PC-3 (cell line): Measurements from ENCODE around the gene KMT2E. TPM values are rescaled to one million over a fixed set of nuclear protein-coding genes. Genes with fewer than 3 reads are reported as not detected.
A peak's percentile ranks its signal among the peaks of the same experiment; 100 is the strongest.
"Not testable (repeated sequence)": the region's sequence is repeated elsewhere in the genome, so short reads cannot be mapped to it uniquely, and the experiment has no call there.

ENCODE experiments used
- ATAC-seq: fragments of 200-7000 bp; cut with Tn5 transposase; 2 replicates; pipeline ENCODE4 v1.9.1; 2020; ENCODE audit warnings: mild to moderate bottlenecking, moderate library complexity
- BruUV-seq: library from RNA; stranded (reverse); fragments of 400-500 nt; replicated peaks from 2 replicates; lab custom pipeline; 2021; lab: Mats Ljungman, UMichigan
- CTCF ChIA-PET: fragments of 300-600 bp; sonication (Branson Sonifier 250); formaldehyde crosslinking; loops from one replicate; lab custom pipeline; 2022; ENCODE audit warnings: antibody characterized with exemption; lab: Charles Lee
- POLR2A ChIA-PET: fragments of 300-600 bp; sonication (Branson Sonifier 250); formaldehyde crosslinking; loops from one replicate; lab custom pipeline; 2022; ENCODE audit warnings: antibody characterized with exemption; ENCODE audit not compliant: unreplicated experiment; lab: Charles Lee
- DNase-seq: peaks from one replicate; pipeline ENCODE4 v3.0.0-alpha.2; 2015
- H2AFZ ChIP-seq: fragments of 300-600 bp; sonication (generic); 2 replicates; pipeline ENCODE4 v1.6.0; 2016; ENCODE audit warnings: antibody characterized with exemption, low read length
- H3F3A ChIP-seq: fragments of 300-600 bp; sonication (generic); one replicate; pipeline ENCODE4 v1.6.0; 2017; ENCODE audit warnings: antibody characterized with exemption, low read length, control low read depth, mild to moderate bottlenecking; ENCODE audit not compliant: unreplicated experiment
- H3K27ac ChIP-seq: fragments of 300-600 bp; sonication (generic); 2 replicates; pipeline ENCODE4 v1.5.1; 2016; ENCODE audit warnings: mild to moderate bottlenecking, low read length
- H3K27me3 ChIP-seq: fragments of 300-600 bp; sonication (generic); 2 replicates; pipeline ENCODE4 v1.6.1; 2016; ENCODE audit warnings: low read length, mixed read lengths
- H3K36me3 ChIP-seq: fragments of 300-600 bp; sonication (generic); 2 replicates; pipeline ENCODE4 v1.6.1; 2016; ENCODE audit warnings: low read depth, mixed run types, low read length, mixed read lengths
- H3K4me1 ChIP-seq: fragments of 300-600 bp; sonication (generic); 2 replicates; pipeline ENCODE4 v1.5.1; 2016; ENCODE audit warnings: low read length; ENCODE audit not compliant: insufficient read depth
- H3K4me2 ChIP-seq: fragments of 300-600 bp; sonication (generic); 2 replicates; pipeline ENCODE4 v1.6.0; 2016; ENCODE audit warnings: low read length
- H3K4me3 ChIP-seq: fragments of 300-600 bp; sonication (generic); 2 replicates; pipeline ENCODE4 v1.5.1; 2016; ENCODE audit warnings: mild to moderate bottlenecking, low read length, mixed read lengths
- H3K79me2 ChIP-seq: fragments of 300-600 bp; sonication (generic); 2 replicates; pipeline ENCODE4 v1.6.1; 2017; ENCODE audit warnings: low read length, mixed read lengths
- H3K9ac ChIP-seq: fragments of 300-600 bp; sonication (generic); 2 replicates; pipeline ENCODE4 v1.6.0; 2016; ENCODE audit warnings: mild to moderate bottlenecking, low read length
- H3K9me2 ChIP-seq: fragments of 300-600 bp; sonication (generic); replicated peaks from 2 replicates; pipeline ENCODE4 v1.6.1; 2016; ENCODE audit warnings: mixed run types, low read length, mixed read lengths
- H3K9me3 ChIP-seq: fragments of 300-600 bp; sonication (generic); 2 replicates; pipeline ENCODE4 v1.6.1; 2016; ENCODE audit warnings: low read length, mixed read lengths
- H4K20me1 ChIP-seq: fragments of 300-600 bp; sonication (generic); 2 replicates; pipeline ENCODE4 v1.6.1; 2016; ENCODE audit warnings: low read length, mixed read lengths
- CTCF ChIP-seq: fragments of 300-600 bp; sonication (generic); conservative IDR thresholded peaks from 2 replicates; pipeline ENCODE4 v1.5.1; 2017; ENCODE audit warnings: antibody characterized with exemption, low read depth, mild to moderate bottlenecking, low read length
- EZH2 ChIP-seq: fragments of 300-600 bp; sonication (generic); IDR thresholded peaks from one replicate; pipeline ENCODE4 v1.6.1; 2017; ENCODE audit warnings: antibody characterized with exemption, mild to moderate bottlenecking, low read length; ENCODE audit not compliant: unreplicated experiment
- EZH2phosphoT487 ChIP-seq: fragments of 300-600 bp; sonication (generic); IDR thresholded peaks from 2 replicates; pipeline ENCODE4 v1.6.1; 2018; ENCODE audit warnings: mild to moderate bottlenecking, antibody characterized with exemption, low read length, borderline replicate concordance
- intact Hi-C: fragments of 100-400 bp; cut with micrococcal nuclease; formaldehyde crosslinking; loops from 2 replicates; pipeline ENCODE4 v1.9.0; 2023
- total RNA-seq: library from RNA; depleted of rRNA; stranded (reverse); fragments of >200 nt; gene quantifications from 2 replicates; pipeline ENCODE4 v1.2.3, GENCODE V29; 2014

KMT2E gene
- total RNA-seq, 1 experiment from 2014 or later = 21.8 TPM

GRCh38 chr7:104972500-104972899, 41.5 kb upstream of the KMT2E start:
- Histone ChIP-seq H3K9me3 (no peaks in the 10 kb centered on the region), H3K4me1 (no peaks in the 10 kb centered on the region), H3K4me3 (no peak overlapping the region), H2AFZ (no peak overlapping the region), H3K27me3 (no peaks in the 10 kb centered on the region), H3F3A (no peaks in the 10 kb centered on the region), H3K4me2 (no peak overlapping the region), H3K9ac (no peak overlapping the region), H3K36me3 (no peaks in the 10 kb centered on the region), H4K20me1 (no peaks in the 10 kb centered on the region), H3K79me2 (no peaks in the 10 kb centered on the region), H3K27ac (0 out of 2 replicates have a peak overlapping the region, but pooled peaks have one; percentile 64), H3K9me2 (no peaks in the 10 kb centered on the region)
- POLR2A ChIA-PET = no interaction called here
- BruUV-seq = no TSS peak
- ATAC-seq (peak; percentile 12; the same call in 1 of the 2 replicates), DNase-seq (no peak)
- no peak for TF ChIP-seq EZH2
- intact Hi-C loops = no loop called here
- CTCF ChIA-PET = interaction anchor here (0.6 to 0.8 kb wide), 2 partner anchors 25 to 27 kb away, joined by 4 to 8 read pairs; no protein-coding TSS in a partner anchor

- Histone ChIP-seq H3K36me3 (no peaks in the 10 kb centered on the region), H3K9ac (no peak overlapping the region), H3K9me2 (no peaks in the 10 kb centered on the region), H3K9me3 (no peaks in the 10 kb centered on the region), H3K4me3 (no peak overlapping the region), H3K4me1 (no peaks in the 10 kb centered on the region), H4K20me1 (no peaks in the 10 kb centered on the region), H3F3A (no peaks in the 10 kb centered on the region), H3K27me3 (no peaks in the 10 kb centered on the region), H3K27ac (no peak overlapping the region), H3K79me2 (no peaks in the 10 kb centered on the region), H2AFZ (no peak overlapping the region), H3K4me2 (no peak overlapping the region)
- no TSS peak for BruUV-seq
- intact Hi-C loops = no loop called here
- ATAC-seq (no peak), DNase-seq (no peak)
- POLR2A ChIA-PET = no interaction called here
- CTCF ChIA-PET = no interaction called here
- TF ChIP-seq CTCF (no peak), EZH2phosphoT487 (no peak), EZH2 (no peak)
Measured at GRCh38 chr7:104973227-104973626, 40.8 kb upstream of the KMT2E start.

- intact Hi-C loops = no loop called here
- H2AFZ ChIP-seq = no peak overlapping the region
- H3K9ac ChIP-seq = no peak overlapping the region
- no peaks in the 10 kb centered on the region for H3K4me1 ChIP-seq
- no peak for TF ChIP-seq CTCF
- H4K20me1 ChIP-seq = no peaks in the 10 kb centered on the region
- H3K36me3 ChIP-seq = no peaks in the 10 kb centered on the region
- peak overlapping the region; percentile 25; the same call in 1 of the 2 replicates for H3K27ac ChIP-seq
- BruUV-seq = no TSS peak
- H3K4me3 ChIP-seq = no peak overlapping the region
- no peaks in the 10 kb centered on the region for H3K79me2 ChIP-seq
- no peak for ATAC-seq
- no peaks in the 10 kb centered on the region for H3F3A ChIP-seq
- CTCF ChIA-PET = no interaction called here
- H3K9me3 ChIP-seq = no peaks in the 10 kb centered on the region
- H3K9me2 ChIP-seq = no peaks in the 10 kb centered on the region
- no peak overlapping the region for H3K4me2 ChIP-seq
- H3K27me3 ChIP-seq = no peaks in the 10 kb centered on the region
- POLR2A ChIA-PET = no interaction called here
- DNase-seq = no peak
Measured at GRCh38 chr7:104973909-104974415, 40.0 kb upstream of the KMT2E start.

- H3F3A ChIP-seq, H3K27me3 ChIP-seq, POLR2A ChIA-PET, H3K36me3 ChIP-seq, BruUV-seq, H3K4me3 ChIP-seq, DNase-seq, H3K27ac ChIP-seq, H3K9me3 ChIP-seq, H3K4me1 ChIP-seq, H4K20me1 ChIP-seq, ATAC-seq, H3K79me2 ChIP-seq, H2AFZ ChIP-seq, H3K9ac ChIP-seq, intact Hi-C loops, H3K9me2 ChIP-seq, H3K4me2 ChIP-seq, CTCF ChIA-PET: not testable (repeated sequence)
Measured at GRCh38 chr7:104975553-104975952, 38.5 kb upstream of the KMT2E start.
